H7 (cell line): ENCODE data around the gene SLC25A20. TPM values are rescaled to one million over a fixed set of nuclear protein-coding genes. Genes with fewer than 3 reads are reported as not detected.
"Not testable (repeated sequence)": the region's sequence is repeated elsewhere in the genome, so short reads cannot be mapped to it uniquely, and the experiment has no call there.

Experiments
- DNase-seq: peaks from one replicate; pipeline ENCODE4 v3.0.0; 2012
- H3K27me3 ChIP-seq: 2 replicates; pipeline ENCODE4 v1.6.0; 2011; ENCODE audit warnings: mild to moderate bottlenecking, low read length; ENCODE audit not compliant: control insufficient read depth, insufficient read depth
- H3K36me3 ChIP-seq: replicated peaks from 2 replicates; pipeline ENCODE4 v1.5.1; 2011; ENCODE audit warnings: low read length; ENCODE audit not compliant: control insufficient read depth, insufficient read depth
- H3K4me3 ChIP-seq: 2 replicates; pipeline ENCODE4 v1.5.1; 2011; ENCODE audit warnings: low read depth, mild to moderate bottlenecking, control low read depth, low read length, moderate library complexity; ENCODE audit not compliant: insufficient read depth
- total RNA-seq: library from RNA; depleted of rRNA; stranded (reverse); fragments of >200 nt; shearing (Covaris generic); gene quantifications from 2 replicates; pipeline ENCODE4 v1.2.3, GENCODE V29; 2014; rRNA removed

The SLC25A20 gene
- total RNA-seq, 1 experiment from 2014 or later: 18.4 TPM

- Histone ChIP-seq H3K4me3 (no peak overlapping the region), H3K27me3 (peaks cover 2% of the 10 kb centered on the region; the same call in 1 of the 2 replicates), H3K36me3 (no peaks in the 10 kb centered on the region)
- DNase-seq: peak; percentile 50
Observed at GRCh38 chr3:48845170-48845569, 53.5 kb downstream of the SLC25A20 start.

GRCh38 chr3:48837163-48837562 lies 61.5 kb downstream of the SLC25A20 start:
- H3K4me3 ChIP-seq: no peak overlapping the region
- no peaks in the 10 kb centered on the region for H3K27me3 ChIP-seq
- no peak for DNase-seq
- no peaks in the 10 kb centered on the region for H3K36me3 ChIP-seq

- DNase-seq: no peak
- Histone ChIP-seq H3K36me3 (no peaks in the 10 kb centered on the region), H3K27me3 (no peaks in the 10 kb centered on the region), H3K4me3 (no peak overlapping the region)
Observed at GRCh38 chr3:48835650-48836366, 62.9 kb downstream of the SLC25A20 start.

GRCh38 chr3:48832684-48833083 lies 66.0 kb downstream of the SLC25A20 start:
- DNase-seq: no peak
- H3K27me3 ChIP-seq: no peaks in the 10 kb centered on the region
- no peak overlapping the region for H3K4me3 ChIP-seq
- H3K36me3 ChIP-seq: no peaks in the 10 kb centered on the region

GRCh38 chr3:48830715-48831114 lies 68.0 kb downstream of the SLC25A20 start:
- Histone ChIP-seq H3K36me3 (no peaks in the 10 kb centered on the region), H3K27me3 (no peaks in the 10 kb centered on the region), H3K4me3 (no peak overlapping the region)
- no peak for DNase-seq

GRCh38 chr3:48829525-48829924 lies 69.2 kb downstream of the SLC25A20 start:
- H3K36me3 ChIP-seq, H3K27me3 ChIP-seq, H3K4me3 ChIP-seq, DNase-seq: not testable (repeated sequence)

GRCh38 chr3:48827874-48828273 lies 70.8 kb downstream of the SLC25A20 start:
- H3K4me3 ChIP-seq, DNase-seq, H3K36me3 ChIP-seq, H3K27me3 ChIP-seq: not testable (repeated sequence)

GRCh38 chr3:48826451-48826850 lies 72.2 kb downstream of the SLC25A20 start:
- Histone ChIP-seq H3K36me3 (no peaks in the 10 kb centered on the region), H3K27me3 (no peaks in the 10 kb centered on the region), H3K4me3 (no peak overlapping the region)
- no peak for DNase-seq

- no peak for DNase-seq
- H3K27me3 ChIP-seq: no peaks in the 10 kb centered on the region
- no peaks in the 10 kb centered on the region for H3K36me3 ChIP-seq
- H3K4me3 ChIP-seq: no peak overlapping the region
Observed at GRCh38 chr3:48820612-48821324, 77.9 kb downstream of the SLC25A20 start.

- Histone ChIP-seq H3K27me3 (no peaks in the 10 kb centered on the region), H3K4me3 (no peak overlapping the region), H3K36me3 (no peaks in the 10 kb centered on the region)
- no peak for DNase-seq
Observed at GRCh38 chr3:48819234-48820221, 79.2 kb downstream of the SLC25A20 start.

- no peak for DNase-seq
- no peak overlapping the region for H3K4me3 ChIP-seq
- no peaks in the 10 kb centered on the region for H3K36me3 ChIP-seq
- no peaks in the 10 kb centered on the region for H3K27me3 ChIP-seq
Observed at GRCh38 chr3:48811524-48811923, 87.2 kb downstream of the SLC25A20 start.

Other genes starting within 250 kb of the SLC25A20 start
- 14.3 and 18.7 TPM in 2 replicates for gene CELSR3, start 236.0 kb downstream of the SLC25A20 start, total RNA-seq
- 43.8 and 48.8 TPM in 2 replicates for gene NCKIPSD, start 213.0 kb downstream of the SLC25A20 start, total RNA-seq
- gene IP6K2, start 181.7 kb downstream of the SLC25A20 start, total RNA-seq: 93.8 and 107 TPM in 2 replicates
- gene PRKAR2A, start 51.0 kb downstream of the SLC25A20 start, total RNA-seq: 29.3 and 40.8 TPM in 2 replicates
- gene ARIH2, start 20.0 kb upstream of the SLC25A20 start, total RNA-seq: 120 and 125 TPM in 2 replicates
- gene P4HTM, start 91.4 kb upstream of the SLC25A20 start, total RNA-seq: 17.6 and 22.4 TPM in 2 replicates
- 141 and 151 TPM in 2 replicates for gene WDR6, start 108.5 kb upstream of the SLC25A20 start, total RNA-seq
- gene DALRD3, start 119.7 kb upstream of the SLC25A20 start, total RNA-seq: 55.5 and 65.9 TPM in 2 replicates
- 81.2 and 94.8 TPM in 2 replicates for gene NDUFAF3, start 123.2 kb upstream of the SLC25A20 start, total RNA-seq
- gene IMPDH2, start 130.5 kb upstream of the SLC25A20 start, total RNA-seq: 409 and 490 TPM in 2 replicates
- gene QRICH1, start 195.2 kb upstream of the SLC25A20 start, total RNA-seq: 118 and 137 TPM in 2 replicates
- gene QARS1, start 205.9 kb upstream of the SLC25A20 start, total RNA-seq: 308 and 312 TPM in 2 replicates
- gene USP19, start 221.9 kb upstream of the SLC25A20 start, total RNA-seq: 64.4 and 73.0 TPM in 2 replicates
- gene LAMB2, start 234.2 kb upstream of the SLC25A20 start, total RNA-seq: 81.1 and 87.3 TPM in 2 replicates